MM.1S (cell line): ENCODE measurements around the gene MUC20.
"Not testable (repeated sequence)": the region's sequence is repeated elsewhere in the genome, so short reads cannot be mapped to it uniquely, and the experiment has no call there.

Experiments used
- EZH2 ChIP-seq: fragments of 300-600 bp; sonication (generic); optimal IDR thresholded peaks from 2 replicates; pipeline ENCODE3; 2017; ENCODE audit warnings: low read depth, mild to moderate bottlenecking, antibody characterized with exemption, low read length, mixed read lengths
- TF ChIP-seq, protein P1 (sequence below): fragments of 300-600 bp; sonication (generic); IDR thresholded peaks from 2 replicates; pipeline ENCODE4 v1.5.1; 2016; ENCODE audit warnings: antibody characterized with exemption, low read length, mixed read lengths

DNA sequence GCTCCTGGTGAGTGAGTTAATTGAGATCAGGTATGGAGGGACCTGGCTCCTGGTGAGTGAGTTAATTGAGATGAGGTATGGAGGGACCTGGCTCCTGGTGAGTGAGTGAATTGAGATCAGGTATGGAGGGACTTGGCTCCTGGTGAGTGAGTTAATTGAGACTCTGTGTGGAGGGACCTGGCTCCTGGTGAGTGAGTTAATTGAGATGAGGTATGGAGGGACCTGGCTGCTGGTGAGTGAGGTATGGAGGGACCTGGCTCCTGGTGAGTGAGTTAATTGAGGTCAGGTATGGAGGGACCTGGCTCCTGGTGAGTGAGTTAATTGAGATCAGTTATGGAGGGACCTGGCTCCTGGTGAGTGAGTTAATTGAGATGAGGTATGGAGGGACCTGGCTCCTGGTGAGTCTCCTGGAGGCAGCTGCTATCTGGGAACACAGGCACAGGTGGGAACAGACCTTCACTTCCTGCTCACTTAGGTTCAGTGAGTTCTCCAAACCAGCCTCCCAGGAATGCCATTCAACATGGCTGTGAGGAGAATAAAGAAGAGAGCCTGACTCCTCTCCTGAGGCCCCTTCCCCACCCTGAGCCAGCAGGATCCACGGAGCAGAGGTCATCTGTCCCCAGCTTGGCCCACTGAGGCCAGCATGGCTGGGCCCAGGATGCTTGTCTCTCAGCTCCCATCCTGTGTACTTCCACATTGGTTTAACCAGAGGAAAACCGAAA lies 9.5 kb upstream of the MUC20 start:
- TF ChIP-seq, protein P1, sequence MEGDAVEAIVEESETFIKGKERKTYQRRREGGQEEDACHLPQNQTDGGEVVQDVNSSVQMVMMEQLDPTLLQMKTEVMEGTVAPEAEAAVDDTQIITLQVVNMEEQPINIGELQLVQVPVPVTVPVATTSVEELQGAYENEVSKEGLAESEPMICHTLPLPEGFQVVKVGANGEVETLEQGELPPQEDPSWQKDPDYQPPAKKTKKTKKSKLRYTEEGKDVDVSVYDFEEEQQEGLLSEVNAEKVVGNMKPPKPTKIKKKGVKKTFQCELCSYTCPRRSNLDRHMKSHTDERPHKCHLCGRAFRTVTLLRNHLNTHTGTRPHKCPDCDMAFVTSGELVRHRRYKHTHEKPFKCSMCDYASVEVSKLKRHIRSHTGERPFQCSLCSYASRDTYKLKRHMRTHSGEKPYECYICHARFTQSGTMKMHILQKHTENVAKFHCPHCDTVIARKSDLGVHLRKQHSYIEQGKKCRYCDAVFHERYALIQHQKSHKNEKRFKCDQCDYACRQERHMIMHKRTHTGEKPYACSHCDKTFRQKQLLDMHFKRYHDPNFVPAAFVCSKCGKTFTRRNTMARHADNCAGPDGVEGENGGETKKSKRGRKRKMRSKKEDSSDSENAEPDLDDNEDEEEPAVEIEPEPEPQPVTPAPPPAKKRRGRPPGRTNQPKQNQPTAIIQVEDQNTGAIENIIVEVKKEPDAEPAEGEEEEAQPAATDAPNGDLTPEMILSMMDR: not testable (repeated sequence)
- TF ChIP-seq EZH2: not testable (repeated sequence)
